ENCODE measurements around the gene AMT.

Gene AMT

DNA sequence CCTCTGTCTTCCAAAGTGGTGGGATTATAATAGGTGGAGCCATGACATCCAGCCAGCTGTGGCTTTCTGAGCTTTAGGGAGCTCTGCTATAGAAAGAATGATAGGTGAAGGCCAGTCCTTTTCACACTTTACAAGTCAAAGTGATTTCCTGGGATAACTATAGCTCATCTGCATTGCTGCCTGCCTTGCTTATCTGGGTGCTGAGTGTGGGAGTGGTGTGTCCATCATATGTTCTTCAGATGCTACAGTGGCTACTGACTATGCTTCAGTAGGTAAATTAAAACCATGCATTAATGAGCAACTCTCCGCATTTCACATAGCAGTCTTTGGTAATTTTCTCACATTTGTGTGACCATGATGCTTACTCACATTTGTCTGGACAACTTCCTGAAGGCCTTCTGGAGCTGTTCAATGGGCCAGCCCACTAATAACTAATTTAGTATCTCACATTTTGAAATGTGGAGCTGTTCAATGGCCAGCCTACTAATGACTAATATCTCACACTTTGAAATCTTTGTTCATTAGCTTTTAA is 33.9 kb downstream of the AMT start:
- DNase-seq, result no peak

DNA sequence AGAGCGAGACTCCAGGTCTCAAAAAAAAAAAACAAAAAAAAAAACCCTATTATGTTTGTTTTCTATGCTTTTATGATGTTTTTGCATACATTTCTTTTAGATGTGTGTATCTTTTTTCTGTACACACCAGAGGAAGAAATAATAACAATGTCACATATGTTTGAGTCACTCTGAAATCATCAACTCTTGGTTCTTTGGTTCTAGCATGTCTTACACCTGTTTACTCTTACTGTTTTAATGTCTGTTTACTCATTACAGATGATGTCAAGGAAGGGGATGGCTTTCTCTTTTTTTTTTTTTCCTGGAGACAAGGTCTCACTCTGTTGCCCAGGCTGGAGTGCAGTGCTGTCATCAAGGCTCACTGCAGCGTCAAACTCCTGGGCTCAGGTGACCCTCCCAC is 34.6 kb downstream of the AMT start:
- DNase-seq, result no peak

DNA sequence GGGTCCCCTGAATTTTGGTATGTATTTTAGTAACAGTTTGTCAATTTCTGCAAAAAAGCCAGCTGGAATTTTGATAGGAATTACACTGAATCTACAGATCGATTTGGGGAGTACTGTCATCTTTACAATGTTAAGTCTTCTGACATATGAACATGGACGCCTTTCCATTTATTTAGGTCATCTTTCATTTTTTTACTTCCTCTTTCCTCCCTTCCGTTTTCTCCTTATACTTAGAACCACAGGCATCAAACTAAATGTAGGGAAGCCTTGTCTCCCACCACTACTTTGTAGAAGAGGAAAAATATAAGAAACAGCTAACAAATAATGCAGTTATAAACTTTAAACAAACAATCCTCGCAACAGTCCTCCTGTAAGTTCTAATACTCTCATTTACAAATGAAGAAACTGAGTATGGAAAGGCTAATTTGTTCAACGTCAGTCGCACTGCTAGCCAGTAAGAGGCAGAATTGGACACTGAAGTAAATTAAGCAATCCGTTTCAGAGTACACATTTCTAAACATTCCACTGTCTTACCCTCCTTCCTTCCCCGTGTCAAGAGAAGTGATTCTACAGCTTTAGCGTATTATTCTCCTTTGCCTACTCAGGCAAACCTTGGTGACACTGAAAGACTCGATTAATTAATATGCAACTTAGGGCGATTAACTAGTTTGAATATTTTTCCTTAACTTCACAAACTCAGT is 36.1 kb downstream of the AMT start:
- no peak for DNase-seq

DNA sequence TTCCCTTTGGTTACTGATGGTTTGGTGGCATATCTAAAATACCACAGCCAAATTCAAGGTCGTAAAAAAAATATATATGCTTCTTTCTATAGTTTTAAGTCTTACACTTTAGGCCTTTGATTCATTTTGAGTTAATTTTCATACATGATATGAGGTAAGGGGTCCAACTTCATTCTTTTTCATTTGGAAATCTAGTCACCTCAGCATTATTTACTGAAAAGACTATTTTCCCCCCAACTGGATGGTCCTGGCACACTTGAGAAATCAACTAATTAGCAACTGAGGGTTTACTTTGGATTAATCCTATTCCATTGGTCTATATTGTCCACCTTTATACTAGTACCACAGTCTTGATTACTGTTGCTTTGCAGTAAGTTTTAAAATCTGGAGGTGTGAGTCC is 36.7 kb downstream of the AMT start:
- DNase-seq, result no peak

DNA sequence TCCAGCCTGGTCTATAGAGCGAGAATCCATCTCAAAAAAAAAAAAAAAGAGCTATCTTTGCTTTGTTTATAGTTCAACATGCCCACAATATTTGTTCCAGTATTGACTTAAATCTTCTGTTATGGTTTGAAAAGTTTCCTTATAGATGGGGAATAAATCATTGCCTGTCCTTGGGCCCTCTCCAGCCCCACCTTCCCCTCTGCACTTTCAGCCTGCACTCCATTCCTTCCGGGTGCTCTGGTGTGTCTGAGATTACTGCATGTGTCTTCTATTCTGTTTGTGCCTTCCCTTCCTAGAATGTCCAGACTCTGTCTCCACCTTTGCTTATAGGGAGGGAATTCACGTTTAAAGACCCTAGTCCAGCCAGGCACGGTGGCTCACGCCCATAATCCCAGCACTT is 38.9 kb downstream of the AMT start:
- no peak for DNase-seq

DNA sequence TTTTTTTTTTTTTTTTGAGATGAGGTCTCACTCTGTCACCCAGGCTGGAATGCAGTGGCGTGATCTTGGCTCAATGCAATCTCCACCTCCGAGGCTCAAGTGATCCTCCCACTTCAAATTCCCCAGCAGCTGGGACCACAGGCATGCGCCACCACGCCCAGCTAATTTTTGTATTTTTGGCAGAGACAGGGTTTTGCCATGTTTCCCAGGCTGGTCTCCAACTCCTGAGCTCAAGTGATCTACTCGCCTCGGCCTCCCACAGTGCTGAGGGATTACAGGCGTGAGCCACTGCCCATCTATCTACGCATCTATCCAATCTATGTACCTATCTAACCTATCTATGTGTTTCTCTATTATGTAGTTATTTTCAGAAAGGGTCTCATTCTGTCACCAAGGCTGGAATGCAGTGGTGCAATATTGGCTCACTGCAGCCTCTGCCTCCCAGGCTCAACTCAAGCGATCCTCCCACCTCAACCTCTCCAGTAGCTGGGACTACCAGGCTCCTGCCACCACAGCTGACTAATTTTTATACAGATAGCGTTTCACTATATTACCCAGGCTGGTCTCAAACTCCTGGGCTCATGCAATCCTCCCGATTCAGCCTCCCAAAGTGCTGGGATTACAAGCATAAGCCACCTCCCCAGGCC is 43.9 kb downstream of the AMT start:
- DNase-seq, result no peak

DNA sequence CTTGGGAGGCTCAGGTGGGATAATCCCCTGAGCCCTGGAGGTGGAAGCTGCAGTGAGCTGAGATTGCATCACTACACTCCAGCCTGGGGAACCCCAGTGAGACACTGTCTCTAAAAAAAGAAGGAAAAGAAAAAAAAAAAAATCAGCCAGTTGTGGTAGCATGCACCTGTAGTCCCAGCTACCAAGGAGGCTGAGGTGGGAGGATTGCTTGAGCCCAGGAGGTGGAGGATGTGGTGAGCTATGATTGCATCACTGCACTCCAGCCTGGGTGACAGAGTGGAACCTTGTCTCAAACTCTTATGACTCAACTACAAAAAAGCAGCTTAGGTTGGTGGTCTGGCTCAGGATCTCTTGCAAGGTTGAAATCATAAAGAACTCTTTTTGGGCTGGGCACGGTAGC is 44.8 kb downstream of the AMT start:
- no peak for DNase-seq

DNA sequence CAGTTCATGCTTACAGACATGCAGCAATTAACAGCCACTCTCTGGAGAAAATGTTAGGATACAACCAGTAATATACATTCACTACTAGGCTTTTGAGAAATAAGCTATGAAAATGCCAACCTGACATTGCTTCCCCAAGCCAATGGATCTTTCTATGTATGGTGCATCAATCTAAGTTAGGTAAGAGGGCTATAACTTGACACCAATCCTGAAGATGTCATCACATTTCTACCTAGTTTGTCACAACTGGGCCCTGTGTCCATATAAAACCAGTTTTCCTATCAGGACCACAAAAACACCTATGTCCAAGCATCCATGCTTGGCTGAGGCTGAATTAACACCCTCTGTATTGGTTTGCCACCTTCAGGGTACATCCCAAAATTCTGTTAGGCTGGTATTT is 50.3 kb downstream of the AMT start:
- no peak for DNase-seq

DNA sequence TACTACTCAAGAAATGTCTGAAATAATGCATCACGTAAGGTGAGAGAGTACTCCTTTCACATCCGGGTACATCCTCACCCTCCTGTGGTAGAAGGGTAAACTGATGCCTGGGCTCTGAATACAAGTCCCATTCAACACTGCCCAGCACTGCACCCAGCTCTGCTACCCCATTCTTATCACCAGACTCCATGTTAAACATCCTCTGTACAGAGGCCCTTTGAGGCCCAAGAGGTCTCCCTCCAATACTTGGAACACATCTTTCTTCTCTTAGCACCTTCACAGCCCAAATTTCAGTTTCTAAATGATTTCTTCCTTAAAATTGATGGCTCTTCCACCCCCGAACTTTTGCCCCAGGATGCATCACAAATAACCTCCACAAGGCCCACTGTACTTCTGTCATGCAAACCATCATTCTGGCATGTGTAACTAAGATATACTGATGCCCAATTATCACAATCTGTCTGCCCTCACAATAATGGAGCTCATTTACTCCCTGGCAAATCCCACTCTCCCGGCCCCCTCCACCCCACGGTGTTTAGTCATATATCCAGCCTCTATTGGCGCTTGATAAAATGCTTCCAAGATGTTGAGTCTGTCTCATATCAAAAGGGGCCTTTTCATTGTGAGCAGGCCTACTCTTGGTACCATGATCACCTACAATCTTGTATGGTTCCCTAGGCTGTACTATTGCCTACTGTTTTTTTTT is 51.5 kb downstream of the AMT start:
- DNase-seq, result no peak

All from NCI-H1417 (cell line).